ENCODE data around the gene GDF15. TPM values are rescaled to one million over a fixed set of nuclear protein-coding genes. Genes with fewer than 3 reads are reported as not detected.

GDF15 gene
- total and polyA plus RNA-seq, 2 experiments from 2014 or later: 12.6 to 19.8 TPM

GRCh38 chr19:18423258-18424020 lies 37.5 kb downstream of the GDF15 start:
- ATAC-seq: no peak
- H2AFZ ChIP-seq: no peak overlapping the region
- Mint-ChIP-seq H3K27ac (no peak overlapping the region), H3K27me3 (ENCODE audit: insufficient read depth, low read depth, poor library complexity) (peaks cover 30% of the 10 kb centered on the region), H3K4me3 (peak overlapping the region; percentile 24; the same call in 1 of the 3 replicates), H3K9me3 (no peaks in the 10 kb centered on the region), H3K4me1 (peaks cover 32% of the 10 kb centered on the region), H3K36me3 (ENCODE audit: low read depth) (no peaks in the 10 kb centered on the region)
- no peak for DNase-seq (ENCODE audit: low spot score)
- H3K36me3 ChIP-seq (ENCODE audit: insufficient read depth): no peaks in the 10 kb centered on the region
- no peaks in the 10 kb centered on the region for H3K79me2 ChIP-seq (replicated peaks; ENCODE audit: insufficient read depth)
- peaks cover 26% of the 10 kb centered on the region for H3K27me3 ChIP-seq (ENCODE audit: insufficient read depth)
- H3K4me2 ChIP-seq: no peak overlapping the region
- H3K27ac ChIP-seq (ENCODE audit: low read depth): no peak overlapping the region
- H4K20me1 ChIP-seq (replicated peaks; ENCODE audit: insufficient read depth): peaks cover 6% of the 10 kb centered on the region; the same call in 1 of the 2 replicates
- H3K4me1 ChIP-seq (ENCODE audit: insufficient read depth): peaks cover 10% of the 10 kb centered on the region; the same call in 1 of the 2 replicates
- peaks cover 5% of the 10 kb centered on the region for H3F3A ChIP-seq (replicated peaks; ENCODE audit: low read depth)
- TF ChIP-seq ZNF331 (CRISPR knock-in tag; IDR thresholded peaks at IDR 0.05; ENCODE audit: low read depth): no peak
- TF ChIP-seq JUNB (IDR thresholded peaks at IDR 0.05; ENCODE audit: unreplicated experiment): no peak
- TF ChIP-seq ZNF462 (CRISPR knock-in tag; IDR thresholded peaks at IDR 0.05): no peak
- no peak for TF ChIP-seq ZNF114 (CRISPR knock-in tag; IDR thresholded peaks at IDR 0.05)
- no peak for TF ChIP-seq EZH2 (IDR thresholded peaks at IDR 0.05; ENCODE audit: low read depth, unreplicated experiment)
- TF ChIP-seq STAT1 (IDR thresholded peaks at IDR 0.05; ENCODE audit: unreplicated experiment): no peak
- no peak for TF ChIP-seq CTCF (conservative IDR thresholded peaks at IDR 0.05; ENCODE audit: low read depth in 2 of 2)
- no peak for TF ChIP-seq NANOG (IDR thresholded peaks at IDR 0.05; ENCODE audit: borderline replicate concordance)
- no peak for TF ChIP-seq EZH2phosphoT487 (IDR thresholded peaks at IDR 0.05; ENCODE audit: unreplicated experiment)
- no peak for TF ChIP-seq CREB1 (CRISPR knock-in tag; IDR thresholded peaks at IDR 0.05; ENCODE audit: low read depth)
- no peak for TF ChIP-seq POLR2AphosphoS5 (IDR thresholded peaks at IDR 0.05; ENCODE audit: low read depth)
- no peak for TF ChIP-seq REST (IDR thresholded peaks at IDR 0.05; ENCODE audit: unreplicated experiment)
- no peak for TF ChIP-seq ETS1 (IDR thresholded peaks at IDR 0.05)
- H3K9me2 ChIP-seq (ENCODE audit: insufficient read depth): no peaks in the 10 kb centered on the region
- no peak overlapping the region for H3K4me3 ChIP-seq

All from GM23338 (cell line).